ENCODE measurements around the gene SEC14L2. TPM values are rescaled to one million over a fixed set of nuclear protein-coding genes. Genes with fewer than 3 reads are reported as not detected.

Gene SEC14L2
- total RNA-seq, 1 experiment from 2014 or later: 3.9 TPM

- ATAC-seq (no peak), DNase-seq (ENCODE audit: low spot score) (no peak)
- Mint-ChIP-seq H3K27me3 (ENCODE audit: low read depth) (peaks cover 2% of the 10 kb centered on the region; the same call in 1 of the 2 replicates), H3K9me3 (no peaks in the 10 kb centered on the region), H3K4me3 (no peak overlapping the region), H3K4me1 (no peaks in the 10 kb centered on the region), H3K27ac (no peak overlapping the region), H3K36me3 (no peaks in the 10 kb centered on the region)
- POLR2A ChIA-PET: no interaction called here
- CTCF ChIA-PET: interaction anchor here (1.0 kb wide), 1 partner anchor 10 kb away, joined by 3 read pairs; no protein-coding TSS in a partner anchor
- TF ChIP-seq FOXP1 (CRISPR knock-in tag; IDR thresholded peaks at IDR 0.05; ENCODE audit: borderline replicate concordance) (no peak), HMGA2 (CRISPR knock-in tag; IDR thresholded peaks at IDR 0.05) (peak; percentile 96)
- TF ChIP-seq, protein P1, sequence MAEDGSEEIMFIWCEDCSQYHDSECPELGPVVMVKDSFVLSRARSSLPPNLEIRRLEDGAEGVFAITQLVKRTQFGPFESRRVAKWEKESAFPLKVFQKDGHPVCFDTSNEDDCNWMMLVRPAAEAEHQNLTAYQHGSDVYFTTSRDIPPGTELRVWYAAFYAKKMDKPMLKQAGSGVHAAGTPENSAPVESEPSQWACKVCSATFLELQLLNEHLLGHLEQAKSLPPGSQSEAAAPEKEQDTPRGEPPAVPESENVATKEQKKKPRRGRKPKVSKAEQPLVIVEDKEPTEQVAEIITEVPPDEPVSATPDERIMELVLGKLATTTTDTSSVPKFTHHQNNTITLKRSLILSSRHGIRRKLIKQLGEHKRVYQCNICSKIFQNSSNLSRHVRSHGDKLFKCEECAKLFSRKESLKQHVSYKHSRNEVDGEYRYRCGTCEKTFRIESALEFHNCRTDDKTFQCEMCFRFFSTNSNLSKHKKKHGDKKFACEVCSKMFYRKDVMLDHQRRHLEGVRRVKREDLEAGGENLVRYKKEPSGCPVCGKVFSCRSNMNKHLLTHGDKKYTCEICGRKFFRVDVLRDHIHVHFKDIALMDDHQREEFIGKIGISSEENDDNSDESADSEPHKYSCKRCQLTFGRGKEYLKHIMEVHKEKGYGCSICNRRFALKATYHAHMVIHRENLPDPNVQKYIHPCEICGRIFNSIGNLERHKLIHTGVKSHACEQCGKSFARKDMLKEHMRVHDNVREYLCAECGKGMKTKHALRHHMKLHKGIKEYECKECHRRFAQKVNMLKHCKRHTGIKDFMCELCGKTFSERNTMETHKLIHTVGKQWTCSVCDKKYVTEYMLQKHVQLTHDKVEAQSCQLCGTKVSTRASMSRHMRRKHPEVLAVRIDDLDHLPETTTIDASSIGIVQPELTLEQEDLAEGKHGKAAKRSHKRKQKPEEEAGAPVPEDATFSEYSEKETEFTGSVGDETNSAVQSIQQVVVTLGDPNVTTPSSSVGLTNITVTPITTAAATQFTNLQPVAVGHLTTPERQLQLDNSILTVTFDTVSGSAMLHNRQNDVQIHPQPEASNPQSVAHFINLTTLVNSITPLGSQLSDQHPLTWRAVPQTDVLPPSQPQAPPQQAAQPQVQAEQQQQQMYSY (CRISPR knock-in tag; IDR thresholded peaks at IDR 0.05): no peak
Observed at GRCh38 chr22:30455075-30455840, 58.4 kb downstream of the SEC14L2 start.

DNA sequence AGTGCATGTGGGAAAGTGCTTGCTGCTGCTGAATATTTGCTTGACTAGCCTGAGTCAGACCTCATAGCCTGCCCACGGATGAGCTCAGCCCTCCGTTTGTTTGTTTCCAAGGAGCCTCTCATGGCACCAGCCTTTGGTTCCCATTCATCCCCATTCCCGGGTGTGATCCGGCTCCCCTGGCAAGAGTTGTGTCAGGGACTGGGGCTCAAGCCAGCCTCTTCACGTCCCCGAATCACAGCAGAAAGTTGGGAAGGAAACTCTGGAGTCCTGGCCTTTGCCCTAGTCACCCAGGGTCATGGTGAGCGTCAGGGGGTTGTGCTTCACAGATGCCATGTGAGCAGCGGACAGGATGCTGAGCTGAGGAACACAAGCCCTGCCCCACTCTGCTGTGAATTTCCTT is 61.2 kb downstream of the SEC14L2 start:
- Mint-ChIP-seq H3K4me1 (0 out of 2 replicates have a peak, but pooled peaks cover 3% of the 10 kb centered on the region), H3K9me3 (no peaks in the 10 kb centered on the region), H3K27me3 (ENCODE audit: low read depth) (peaks cover 2% of the 10 kb centered on the region; the same call in 1 of the 2 replicates), H3K27ac (no peak overlapping the region), H3K4me3 (no peak overlapping the region), H3K36me3 (no peaks in the 10 kb centered on the region)
- ATAC-seq (no peak), DNase-seq (ENCODE audit: low spot score) (no peak)
- no peak for TF ChIP-seq SMAD3 (CRISPR knock-in tag; IDR thresholded peaks at IDR 0.05; ENCODE audit: borderline replicate concordance)
- TF ChIP-seq GTF2I (CRISPR knock-in tag; conservative IDR thresholded peaks at IDR 0.05): no peak
- TF ChIP-seq TCF7 (CRISPR knock-in tag; IDR thresholded peaks at IDR 0.05; ENCODE audit: low read depth): no peak
- TF ChIP-seq FOXJ3 (CRISPR knock-in tag; IDR thresholded peaks at IDR 0.05; ENCODE audit: borderline replicate concordance): no peak
- TF ChIP-seq CREB1 (CRISPR knock-in tag; IDR thresholded peaks at IDR 0.05): no peak
- no peak for TF ChIP-seq IRF2 (CRISPR knock-in tag; IDR thresholded peaks at IDR 0.05; ENCODE audit: borderline replicate concordance, low read depth)
- no peak for TF ChIP-seq TEAD4 (CRISPR knock-in tag; IDR thresholded peaks at IDR 0.05)
- ChIA-PET POLR2A (no interaction called here), CTCF (interaction anchor here (0.6 to 1.8 kb wide), 3 partner anchors 13 to 28 kb away, joined by 3 to 8 read pairs (median 3); partner anchors contain the start of gene SEC14L3)

DNA sequence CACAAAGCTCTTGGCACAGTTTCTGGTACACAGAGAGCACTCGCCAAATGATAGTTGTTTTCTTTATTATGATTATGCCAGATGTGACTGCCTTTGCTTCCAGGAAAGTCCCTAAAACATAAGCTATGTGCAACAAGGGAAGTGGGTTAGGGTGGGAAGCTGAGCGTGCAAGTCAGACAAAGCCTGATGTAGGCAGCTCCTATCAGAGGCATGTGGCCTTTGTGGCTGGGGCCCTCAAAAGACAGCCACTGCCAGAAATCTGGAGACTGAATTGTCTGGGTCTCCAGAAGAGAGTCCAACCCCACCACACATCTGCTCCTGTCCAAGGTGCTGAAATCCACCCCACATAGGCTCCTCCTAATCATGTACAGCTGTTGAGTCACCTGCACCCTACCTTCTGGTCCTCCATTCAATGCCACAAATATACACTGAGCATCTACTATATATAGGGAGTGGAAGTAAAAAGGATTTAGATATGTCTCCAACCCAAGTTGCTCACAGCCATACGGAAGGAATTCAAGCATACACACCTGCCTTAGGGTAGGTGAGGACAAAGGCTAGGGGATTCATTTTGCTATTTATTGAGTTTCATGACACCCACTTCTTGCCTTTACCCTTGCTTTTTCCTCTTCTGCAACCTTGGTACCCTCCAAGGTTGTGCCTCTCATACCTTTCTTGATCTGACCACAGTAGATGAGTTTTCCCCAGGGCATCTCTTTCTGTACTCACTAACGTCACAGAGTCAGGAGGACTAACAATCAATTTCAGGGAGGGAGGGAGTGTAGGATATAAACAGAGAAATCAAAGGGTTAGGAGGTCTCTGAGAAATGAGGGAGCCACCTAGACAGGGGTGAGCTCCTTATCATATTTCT is 62.6 kb downstream of the SEC14L2 start:
- Mint-ChIP-seq H3K9me3 (no peaks in the 10 kb centered on the region), H3K4me3 (no peak overlapping the region), H3K4me1 (0 out of 2 replicates have a peak, but pooled peaks cover 3% of the 10 kb centered on the region), H3K27ac (no peak overlapping the region), H3K36me3 (no peaks in the 10 kb centered on the region), H3K27me3 (ENCODE audit: low read depth) (peaks cover 2% of the 10 kb centered on the region; the same call in 1 of the 2 replicates)
- ATAC-seq (no peak), DNase-seq (ENCODE audit: low spot score) (peak; percentile 50)
- CTCF ChIA-PET: interaction anchor here (0.9 to 1.2 kb wide), 4 partner anchors 14 to 171 kb away, joined by 3 to 4 read pairs (median 3); no protein-coding TSS in a partner anchor
- no peak for TF ChIP-seq MXD4 (CRISPR knock-in tag; IDR thresholded peaks at IDR 0.05; ENCODE audit: borderline replicate concordance)
- no peak for TF ChIP-seq EMX1 (CRISPR knock-in tag; IDR thresholded peaks at IDR 0.05)
- TF ChIP-seq, protein P2, sequence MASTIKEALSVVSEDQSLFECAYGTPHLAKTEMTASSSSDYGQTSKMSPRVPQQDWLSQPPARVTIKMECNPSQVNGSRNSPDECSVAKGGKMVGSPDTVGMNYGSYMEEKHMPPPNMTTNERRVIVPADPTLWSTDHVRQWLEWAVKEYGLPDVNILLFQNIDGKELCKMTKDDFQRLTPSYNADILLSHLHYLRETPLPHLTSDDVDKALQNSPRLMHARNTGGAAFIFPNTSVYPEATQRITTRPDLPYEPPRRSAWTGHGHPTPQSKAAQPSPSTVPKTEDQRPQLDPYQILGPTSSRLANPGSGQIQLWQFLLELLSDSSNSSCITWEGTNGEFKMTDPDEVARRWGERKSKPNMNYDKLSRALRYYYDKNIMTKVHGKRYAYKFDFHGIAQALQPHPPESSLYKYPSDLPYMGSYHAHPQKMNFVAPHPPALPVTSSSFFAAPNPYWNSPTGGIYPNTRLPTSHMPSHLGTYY (CRISPR knock-in tag; IDR thresholded peaks at IDR 0.05): no peak
- TF ChIP-seq ZNF317 (CRISPR knock-in tag; IDR thresholded peaks at IDR 0.05; ENCODE audit: borderline replicate concordance, low read depth): no peak
- TF ChIP-seq USF1 (CRISPR knock-in tag; IDR thresholded peaks at IDR 0.05): no peak
- no peak for TF ChIP-seq ZNF121 (CRISPR knock-in tag; IDR thresholded peaks at IDR 0.05)
- POLR2A ChIA-PET: no interaction called here
